ENCODE measurements around the gene ATN1.
A peak's percentile ranks its signal among the peaks of the same experiment; 100 is the strongest.

ATN1 gene

DNA sequence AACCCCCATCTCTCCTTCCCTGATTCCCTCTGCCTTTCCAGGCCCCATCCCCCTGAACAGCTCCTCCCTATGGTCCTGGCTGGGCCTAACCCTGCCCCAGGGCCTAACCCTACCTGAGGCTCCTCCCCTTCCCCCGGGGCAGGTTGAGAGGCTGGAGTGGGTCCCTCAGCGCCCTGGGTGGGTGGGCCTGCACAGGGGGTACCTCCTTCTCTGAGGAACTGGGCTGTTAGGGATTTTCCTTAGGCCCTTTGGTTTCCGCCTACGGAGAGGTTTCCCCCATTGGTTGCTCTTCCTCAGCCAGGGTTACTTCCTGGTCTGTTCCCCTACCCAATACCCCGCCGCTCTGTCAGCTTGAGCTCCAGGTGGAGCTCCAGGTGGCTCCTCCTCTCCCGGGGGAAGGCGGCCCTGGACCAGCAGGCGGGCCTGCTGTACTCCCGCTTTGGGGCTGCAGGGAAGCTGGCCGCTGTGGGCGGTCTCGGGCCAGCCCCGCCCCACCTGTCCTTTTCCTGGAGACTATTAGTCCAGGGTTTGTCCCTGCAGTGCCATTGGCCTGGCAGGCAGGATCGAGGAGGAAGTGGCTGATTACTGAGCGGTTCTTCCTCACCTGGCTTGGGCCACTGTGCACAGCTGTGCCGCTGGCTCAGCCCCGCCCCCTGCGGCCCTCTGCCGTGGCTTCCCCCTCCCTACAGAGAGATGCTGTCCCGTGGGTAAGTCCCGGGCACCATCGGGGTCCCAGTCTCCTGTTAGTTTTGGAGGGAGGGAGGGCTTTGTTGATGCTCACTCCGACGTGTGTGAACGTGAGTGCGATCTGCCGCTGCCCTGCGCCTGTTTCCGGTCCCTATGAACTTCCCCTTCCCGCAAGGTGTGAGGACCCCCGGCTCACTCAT is 18.5 kb downstream of the ATN1 start:
- DNase-seq = no peak

DNA sequence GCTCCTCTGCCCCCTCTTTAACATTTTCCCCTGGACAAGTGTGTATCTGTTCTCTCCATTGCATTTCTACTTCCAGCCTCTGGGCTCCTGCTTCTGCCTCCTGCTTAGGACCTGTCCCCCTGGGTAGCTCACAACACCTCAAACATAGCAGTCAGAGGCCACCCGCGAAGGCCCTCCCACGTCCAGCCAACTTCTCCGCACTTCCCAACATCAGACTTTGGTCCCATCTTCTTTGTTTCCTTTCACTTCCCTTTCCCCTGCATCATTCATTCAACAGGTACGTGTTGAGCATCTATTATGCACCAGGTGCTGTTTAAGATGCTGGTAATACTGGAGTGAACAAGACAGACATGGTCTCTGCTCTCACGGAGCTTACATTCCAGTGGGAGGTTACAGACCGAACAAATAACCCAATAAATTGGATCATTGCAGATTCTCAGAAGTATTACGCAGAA is 19.2 kb downstream of the ATN1 start:
- DNase-seq = no peak

DNA sequence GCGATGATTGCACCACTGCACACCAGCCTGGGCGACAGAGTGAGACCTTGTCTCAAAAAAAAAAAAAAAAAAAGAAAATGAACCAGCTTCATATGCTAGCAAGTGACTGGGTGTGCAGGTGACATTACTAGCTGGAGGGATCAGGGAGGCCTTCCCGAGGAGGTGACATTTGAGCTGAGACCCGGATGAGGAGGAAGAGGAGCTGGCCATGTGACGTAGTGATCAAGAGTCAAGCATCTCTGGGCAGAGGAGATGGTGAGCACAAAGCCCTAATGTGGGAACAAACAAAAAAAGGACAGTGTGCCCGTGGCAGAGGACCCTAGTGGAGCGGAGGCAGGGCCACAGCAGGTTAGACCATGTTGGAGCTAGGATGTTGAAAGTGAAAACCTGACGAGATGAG is 19.9 kb downstream of the ATN1 start:
- no peak for DNase-seq

DNA sequence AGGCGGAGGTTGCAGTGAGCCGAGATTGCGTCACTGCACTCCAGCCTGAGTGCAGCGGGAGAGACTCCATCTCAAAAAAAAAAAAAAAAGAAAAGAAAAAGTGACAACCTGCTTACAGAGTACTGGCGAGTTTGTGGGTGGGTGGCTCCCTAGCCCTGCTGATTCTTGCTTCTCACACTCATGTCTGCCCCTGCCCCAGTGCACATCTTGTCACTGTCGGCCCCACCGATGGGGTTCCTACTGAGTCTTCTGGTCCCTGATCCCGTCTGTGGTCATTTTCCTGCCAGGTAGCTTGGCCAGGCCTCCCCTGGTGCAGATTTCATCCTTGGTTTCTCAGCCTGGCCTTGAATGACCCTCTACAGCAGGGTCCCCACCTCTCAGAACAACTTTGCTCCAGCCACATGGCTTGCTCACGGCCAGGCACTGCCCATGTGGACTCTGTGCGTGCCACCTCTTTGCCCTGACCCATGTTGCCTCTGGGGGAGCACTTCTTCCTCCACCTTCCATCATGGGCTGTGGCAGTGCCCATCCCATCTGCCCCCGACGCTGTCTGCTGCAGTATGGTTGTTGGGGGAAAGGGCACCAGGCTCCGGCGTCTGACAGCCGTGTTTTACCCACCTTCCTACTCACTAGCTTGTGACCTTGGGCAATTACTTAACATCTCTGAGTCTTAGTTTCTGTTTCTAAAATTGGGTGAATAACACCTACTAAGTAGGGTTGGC is 21.3 kb downstream of the ATN1 start:
- no peak for DNase-seq

DNA sequence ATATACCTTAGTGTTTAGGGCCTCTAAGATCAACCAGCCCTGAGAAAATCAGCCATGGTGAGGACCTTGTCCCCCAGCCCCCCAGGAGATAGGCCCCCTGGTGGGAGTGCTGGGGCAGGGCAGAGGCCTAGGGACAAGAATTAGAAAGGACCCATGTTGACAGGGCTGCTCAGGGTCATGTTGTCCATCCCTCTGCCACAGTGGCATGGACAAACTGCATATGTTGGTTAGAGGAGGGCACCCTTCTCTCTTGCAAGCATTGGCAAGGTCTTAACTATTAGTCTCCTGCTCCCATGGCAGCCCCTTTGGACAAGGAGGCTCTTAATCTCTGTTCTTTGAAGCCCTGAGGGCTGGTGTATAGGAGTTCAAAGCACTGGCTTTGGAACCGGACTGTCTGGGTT is 22.6 kb downstream of the ATN1 start:
- DNase-seq = peak in 1 of 2 experiments; percentile 16

DNA sequence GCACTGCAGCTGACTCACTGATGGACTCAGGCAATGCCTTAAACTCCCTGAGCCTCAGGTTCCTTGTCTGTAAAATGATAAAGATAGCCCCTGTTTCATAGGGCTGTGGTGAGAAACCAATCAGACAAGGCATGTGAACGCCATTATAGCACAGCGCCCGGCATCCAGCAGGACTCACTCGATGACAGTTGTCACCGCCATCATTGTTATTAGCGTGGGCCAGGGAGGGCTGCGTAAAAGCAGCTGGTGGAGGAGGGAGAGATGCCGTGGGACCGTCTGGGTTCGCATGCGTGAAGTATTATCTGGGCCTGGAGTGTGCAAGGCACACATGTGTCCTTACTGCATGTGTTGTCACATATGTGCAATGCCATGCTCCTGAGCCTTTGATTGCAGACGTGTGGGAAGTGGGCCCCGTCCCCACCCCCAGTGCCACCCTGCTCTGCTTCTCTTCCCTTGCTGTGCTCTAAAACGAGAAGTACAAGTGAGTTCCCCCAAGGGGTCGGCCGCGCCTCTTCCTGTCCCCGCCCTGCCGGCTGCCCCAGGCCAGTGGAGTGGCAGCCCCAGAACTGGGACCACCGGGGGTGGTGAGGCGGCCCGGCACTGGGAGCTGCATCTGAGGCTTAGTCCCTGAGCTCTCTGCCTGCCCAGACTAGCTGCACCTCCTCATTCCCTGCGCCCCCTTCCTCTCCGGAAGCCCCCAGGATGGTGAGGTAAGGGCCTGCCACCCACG is 23.2 kb downstream of the ATN1 start, which contains the start of gene PTPN6:
TSS of gene PTPN6 (plus strand) at position 546 of the 730 bp plus-strand sequence. CDS start at position 703, 157 bp downstream.
- DNase-seq = peak; percentile 79 to 88

DNA sequence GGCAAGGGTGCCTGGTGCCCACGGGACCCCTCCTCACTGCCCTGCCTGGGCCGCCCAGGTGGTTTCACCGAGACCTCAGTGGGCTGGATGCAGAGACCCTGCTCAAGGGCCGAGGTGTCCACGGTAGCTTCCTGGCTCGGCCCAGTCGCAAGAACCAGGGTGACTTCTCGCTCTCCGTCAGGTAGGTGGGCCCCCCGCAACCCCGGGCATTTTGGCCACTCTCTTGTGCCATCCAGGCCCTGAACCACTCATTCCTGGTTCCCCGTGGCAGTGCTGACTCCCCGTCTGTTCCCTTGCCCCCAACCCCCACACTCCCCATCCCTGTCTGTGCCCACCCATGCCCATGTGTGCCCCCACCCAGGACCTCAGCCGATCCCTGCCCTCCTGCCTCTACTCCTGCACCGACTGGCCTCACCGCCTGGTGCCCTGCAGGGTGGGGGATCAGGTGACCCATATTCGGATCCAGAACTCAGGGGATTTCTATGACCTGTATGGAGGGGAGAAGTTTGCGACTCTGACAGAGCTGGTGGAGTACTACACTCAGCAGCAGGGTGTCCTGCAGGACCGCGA is 23.9 kb downstream of the ATN1 start:
- no peak for DNase-seq

DNA sequence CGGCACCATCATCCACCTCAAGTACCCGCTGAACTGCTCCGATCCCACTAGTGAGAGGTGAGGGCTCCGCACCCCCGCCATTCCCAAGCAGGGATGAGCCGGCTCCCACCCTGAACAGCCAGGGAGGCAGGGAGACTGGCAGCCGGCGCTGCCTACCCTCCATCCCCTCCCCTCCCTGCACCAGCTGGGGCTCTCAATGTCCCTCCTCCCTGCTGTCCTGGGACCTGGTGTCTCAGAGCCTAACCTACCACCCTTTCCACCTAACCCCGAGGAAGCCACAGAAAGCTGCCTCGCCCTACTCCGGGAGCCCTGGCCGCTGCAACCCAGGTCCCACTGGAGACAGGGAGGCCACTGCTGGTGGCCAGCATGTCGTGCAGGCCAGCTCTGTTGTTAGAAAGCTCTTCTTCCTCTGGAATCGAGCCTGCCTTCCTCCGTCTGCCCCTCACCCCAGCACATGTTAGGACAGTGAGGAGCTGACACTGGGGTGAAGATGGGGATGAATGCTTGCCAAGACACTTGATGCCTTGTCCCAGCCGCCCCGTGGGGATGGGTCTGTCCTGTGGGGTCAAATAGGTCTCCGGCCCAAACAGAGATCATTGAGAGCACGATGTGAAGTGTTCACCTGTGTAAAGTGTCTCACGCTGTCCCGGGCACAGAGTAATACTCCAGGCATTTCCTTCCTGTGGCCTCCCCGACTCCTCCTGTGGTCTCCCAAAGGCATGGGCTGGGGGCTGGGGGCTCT is 24.5 kb downstream of the ATN1 start:
- no peak for DNase-seq

DNA sequence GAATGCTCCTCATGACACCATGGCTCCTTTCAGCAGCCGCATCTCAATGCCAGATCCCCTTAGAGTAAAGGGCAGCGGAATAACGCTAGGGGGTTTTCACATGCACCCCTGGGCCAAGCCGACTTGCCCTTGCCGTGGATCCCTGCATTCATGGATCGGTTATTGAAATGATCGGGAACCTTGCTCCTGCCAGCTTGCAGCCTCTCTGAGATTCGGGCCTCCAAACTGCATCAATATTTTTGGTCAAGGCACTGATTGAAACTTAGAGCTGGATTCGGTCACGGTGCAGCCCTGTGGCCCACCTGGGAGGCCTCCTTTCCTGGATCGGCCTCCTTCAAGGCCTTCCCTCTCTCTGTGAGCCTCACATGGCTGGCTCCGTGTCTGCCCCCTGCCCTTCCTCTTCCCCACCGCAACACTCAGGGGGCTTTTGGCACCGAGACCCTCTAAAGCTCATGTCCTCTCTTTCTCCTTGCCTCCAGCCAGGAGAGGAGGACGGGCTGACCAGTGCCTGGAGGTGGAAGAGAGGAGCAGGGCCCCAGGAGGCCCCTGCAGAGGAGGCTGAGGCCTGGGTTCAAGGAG is 25.2 kb downstream of the ATN1 start:
- DNase-seq = no peak

DNA sequence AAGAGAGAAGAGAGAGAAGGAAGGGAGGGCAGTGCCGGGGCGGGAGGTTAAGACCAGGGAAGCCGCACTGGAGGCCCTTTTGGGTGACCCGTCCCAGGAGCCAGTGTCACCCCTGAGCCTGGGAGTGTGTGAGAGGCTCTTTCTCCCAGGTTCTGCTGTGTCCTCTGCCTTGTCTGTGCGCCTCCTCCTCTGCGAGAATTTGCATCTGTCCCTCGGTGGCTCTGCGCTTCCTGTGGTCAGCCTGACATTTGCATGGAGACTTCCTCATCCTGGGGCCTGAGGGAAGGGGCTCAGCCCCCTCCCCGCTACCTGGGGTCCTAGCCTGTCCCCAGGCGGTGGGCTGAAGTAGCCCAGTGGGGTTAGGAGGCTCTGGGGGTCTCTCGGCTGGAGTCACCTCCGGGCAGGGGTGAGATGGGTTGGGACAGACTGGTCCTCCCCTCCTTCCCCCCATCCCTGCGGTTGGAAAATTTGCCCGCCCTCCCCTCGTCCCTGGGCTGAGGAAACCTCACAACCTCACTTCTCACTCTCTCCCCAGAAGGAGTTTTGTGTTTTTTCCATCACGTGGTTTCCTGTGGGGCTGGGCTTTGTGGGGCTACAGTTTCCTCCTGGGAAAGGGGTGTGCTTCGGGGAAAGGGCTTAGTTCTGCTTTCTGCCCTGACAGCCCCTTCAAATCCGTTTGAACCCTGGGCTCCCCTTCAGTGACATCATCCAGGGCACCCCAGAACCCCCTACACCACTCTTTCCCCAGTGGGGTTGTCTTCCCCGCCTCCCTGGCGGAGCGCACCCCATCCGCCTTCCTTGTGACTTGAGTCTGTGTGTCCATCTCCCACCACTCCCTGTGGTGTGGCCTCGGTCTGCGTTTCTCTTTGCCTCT is 25.9 kb downstream of the ATN1 start:
- DNase-seq = peak; percentile 91 to 93

DNA sequence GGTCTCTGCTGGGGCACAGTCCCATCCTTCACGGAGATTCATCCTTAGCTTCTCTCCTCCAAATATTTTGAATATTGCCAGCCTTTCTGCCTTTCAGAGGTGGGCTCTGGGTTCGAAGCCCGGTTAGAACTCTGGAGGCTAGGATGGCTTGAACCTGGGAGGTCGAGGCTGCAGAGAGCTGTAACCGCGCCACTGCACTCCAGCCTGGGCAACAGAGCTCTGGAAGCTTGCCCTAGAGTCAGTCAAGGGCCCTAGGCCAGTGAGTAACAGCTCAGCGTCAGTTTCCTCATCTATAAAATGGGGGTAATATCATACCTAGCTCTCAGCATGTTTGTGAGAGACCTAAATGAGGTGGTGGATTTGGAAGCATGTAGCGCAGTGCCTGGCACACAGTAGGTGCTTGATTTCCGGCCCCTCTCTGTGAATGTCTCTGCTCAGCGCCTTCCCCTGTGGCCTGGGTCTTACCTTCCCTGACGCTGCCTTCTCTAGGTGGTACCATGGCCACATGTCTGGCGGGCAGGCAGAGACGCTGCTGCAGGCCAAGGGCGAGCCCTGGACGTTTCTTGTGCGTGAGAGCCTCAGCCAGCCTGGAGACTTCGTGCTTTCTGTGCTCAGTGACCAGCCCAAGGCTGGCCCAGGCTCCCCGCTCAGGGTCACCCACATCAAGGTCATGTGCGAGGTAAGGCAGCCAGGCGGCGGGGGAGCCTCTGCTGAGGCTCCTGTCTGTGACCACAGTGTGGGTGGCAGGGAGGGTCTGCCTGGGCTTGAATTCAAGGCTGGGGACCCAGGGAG is 26.8 kb downstream of the ATN1 start:
- no peak for DNase-seq

DNA sequence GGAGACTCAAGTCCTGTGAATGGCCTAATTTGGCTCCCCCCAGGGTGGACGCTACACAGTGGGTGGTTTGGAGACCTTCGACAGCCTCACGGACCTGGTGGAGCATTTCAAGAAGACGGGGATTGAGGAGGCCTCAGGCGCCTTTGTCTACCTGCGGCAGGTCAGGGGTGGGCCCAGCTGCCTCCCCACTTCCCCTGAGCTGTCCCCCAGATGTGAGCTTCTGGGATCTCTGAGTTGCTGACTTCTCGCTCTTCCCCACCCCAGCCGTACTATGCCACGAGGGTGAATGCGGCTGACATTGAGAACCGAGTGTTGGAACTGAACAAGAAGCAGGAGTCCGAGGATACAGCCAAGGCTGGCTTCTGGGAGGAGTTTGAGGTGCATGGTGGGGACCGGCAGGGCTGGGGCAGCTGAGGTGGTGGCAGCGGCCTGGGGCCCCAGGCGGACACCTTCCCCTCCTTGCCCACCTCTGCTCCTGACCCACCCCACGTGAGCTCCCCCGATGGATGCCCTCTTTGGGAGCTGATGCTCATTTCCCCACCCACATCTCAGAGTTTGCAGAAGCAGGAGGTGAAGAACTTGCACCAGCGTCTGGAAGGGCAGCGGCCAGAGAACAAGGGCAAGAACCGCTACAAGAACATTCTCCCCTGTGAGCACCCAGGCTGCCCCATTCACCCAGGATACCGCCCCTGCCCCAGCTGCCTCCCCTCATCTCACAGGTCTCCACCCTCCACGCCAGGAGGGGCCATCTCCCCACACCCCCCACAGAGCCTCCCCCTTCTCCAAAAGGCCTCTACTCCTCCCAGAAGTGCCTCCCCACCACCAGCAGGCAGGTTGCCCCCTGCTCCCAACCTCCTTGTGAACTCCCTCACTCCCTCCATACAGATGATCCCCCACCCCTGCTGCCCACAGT is 27.6 kb downstream of the ATN1 start:
- DNase-seq = no peak

DNA sequence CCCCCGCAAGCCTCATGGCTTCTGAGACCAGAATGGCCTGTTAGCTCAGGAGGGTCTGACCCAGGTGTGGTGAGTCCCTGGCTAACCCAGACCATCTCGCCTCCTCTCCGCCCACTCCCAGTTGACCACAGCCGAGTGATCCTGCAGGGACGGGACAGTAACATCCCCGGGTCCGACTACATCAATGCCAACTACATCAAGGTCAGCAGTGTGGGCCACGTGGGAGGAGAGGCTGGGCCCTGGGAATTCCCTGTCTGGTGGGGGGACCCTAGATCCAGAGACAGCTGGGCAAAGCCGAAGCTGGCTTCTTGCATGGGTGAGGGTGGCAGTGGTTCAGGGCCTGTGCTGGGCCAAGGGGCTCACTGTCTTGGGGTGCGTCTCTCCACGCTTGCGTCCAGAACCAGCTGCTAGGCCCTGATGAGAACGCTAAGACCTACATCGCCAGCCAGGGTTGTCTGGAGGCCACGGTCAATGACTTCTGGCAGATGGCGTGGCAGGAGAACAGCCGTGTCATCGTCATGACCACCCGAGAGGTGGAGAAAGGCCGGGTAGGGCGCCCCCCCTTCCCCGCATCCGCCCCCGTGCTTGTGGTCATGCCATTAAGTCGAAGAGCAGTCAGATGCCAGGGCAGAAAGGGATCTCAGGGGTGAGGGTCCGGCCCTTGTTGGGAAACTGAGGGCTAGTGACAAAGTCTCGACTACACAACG is 28.4 kb downstream of the ATN1 start:
- no peak for DNase-seq

DNA sequence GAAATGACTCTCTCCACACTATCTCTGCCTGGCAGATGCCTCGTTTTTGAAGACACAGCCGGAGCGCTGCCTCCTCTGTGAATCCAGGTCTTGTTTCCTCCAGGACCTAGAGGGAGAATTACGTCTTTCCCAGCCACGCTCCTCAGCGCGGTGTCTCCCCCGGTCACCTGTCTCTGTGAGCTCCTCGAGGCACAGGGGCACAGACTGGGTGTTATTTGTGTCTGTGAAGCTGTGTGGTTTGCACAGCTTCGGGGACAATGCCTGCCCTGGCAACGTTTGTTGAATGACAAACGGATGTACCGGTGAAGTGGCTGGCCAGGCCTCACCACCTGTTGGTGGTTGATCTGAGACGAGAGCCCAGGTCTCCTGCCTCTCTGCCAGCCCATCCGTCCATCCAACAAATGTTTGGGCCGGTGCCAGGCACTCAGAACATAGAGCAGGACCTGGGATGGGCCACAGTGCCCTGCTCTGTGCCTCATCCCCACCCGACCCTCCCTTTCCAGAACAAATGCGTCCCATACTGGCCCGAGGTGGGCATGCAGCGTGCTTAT is 29.5 kb downstream of the ATN1 start:
- no peak for DNase-seq

DNA sequence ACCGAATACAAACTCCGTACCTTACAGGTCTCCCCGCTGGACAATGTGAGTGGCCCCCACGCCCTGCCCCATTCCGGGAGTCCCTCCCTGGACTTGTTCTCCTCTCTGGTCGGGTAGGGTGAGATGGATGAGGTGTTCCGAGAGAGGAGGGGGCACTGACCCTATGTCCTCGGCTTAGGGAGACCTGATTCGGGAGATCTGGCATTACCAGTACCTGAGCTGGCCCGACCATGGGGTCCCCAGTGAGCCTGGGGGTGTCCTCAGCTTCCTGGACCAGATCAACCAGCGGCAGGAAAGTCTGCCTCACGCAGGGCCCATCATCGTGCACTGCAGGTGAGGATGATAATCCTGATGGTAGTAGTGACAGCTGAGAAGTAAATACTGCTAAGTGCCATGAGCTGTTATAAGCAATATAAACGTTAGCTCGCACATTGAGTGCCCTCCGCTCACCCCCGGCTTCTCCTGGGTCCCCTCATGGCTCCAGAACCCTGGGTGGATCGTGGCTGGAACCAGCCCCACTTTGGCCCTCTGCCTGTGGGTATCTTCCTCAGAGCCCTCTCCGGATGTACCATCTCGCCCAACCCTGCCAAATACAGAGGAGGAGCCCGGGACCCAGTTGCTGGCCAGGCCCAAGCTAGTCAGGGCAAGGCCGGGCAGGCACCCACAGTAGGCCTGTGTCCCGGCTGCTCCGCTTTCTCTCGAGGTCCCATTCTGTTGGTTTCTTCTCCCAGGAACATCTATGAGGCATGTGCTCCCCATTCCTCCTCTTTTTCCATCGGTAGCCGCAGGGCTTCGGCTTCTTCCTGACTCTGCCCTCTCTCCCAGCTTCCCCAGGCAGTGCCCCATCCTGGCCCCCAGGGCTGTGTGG is 30.2 kb downstream of the ATN1 start:
- no peak for DNase-seq

DNA sequence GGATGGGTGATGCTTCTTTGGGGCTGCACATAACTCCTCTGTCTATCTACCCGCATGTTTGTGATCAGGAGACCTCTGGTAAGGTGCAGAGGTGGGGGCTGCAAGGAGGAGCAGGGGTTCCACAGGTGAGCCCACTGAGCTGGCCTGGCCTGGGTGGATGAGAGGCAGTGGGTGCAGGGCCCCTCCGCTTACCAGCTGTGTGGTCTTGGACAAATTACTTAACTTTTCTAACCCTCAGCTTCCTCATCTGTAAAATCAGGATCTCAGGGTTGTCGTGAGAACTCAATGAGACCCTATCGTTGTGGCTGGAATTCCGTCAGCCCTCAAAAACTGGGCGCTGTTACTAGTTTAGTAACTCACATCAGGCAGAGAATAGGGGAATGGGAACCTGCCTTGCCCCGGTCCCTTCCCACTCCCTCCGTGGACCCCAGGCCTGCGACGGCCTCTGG is 30.9 kb downstream of the ATN1 start:
- peak in 1 of 2 experiments; percentile 17 for DNase-seq
